NCI-H2081 treated with DMSO at 0.1 percent for 48 hours (cell line): ENCODE results near the gene KIAA1671.
"Not testable (repeated sequence)": the region's sequence is repeated elsewhere in the genome, so short reads cannot be mapped to it uniquely, and the experiment has no call there.

Source experiments
- DNase-seq: peaks from one replicate; lab custom pipeline; 2025; lab: John Stamatoyannopoulos, UW

The KIAA1671 gene

GRCh38 chr22:24951942-24952836 lies at the start of gene KIAA1671:
Gene KIAA1671, plus strand, starts transcription at chr22:24952716. Its CDS starts 75,284 bp downstream, at chr22:25028000.
- DNase-seq: no peak

DNA sequence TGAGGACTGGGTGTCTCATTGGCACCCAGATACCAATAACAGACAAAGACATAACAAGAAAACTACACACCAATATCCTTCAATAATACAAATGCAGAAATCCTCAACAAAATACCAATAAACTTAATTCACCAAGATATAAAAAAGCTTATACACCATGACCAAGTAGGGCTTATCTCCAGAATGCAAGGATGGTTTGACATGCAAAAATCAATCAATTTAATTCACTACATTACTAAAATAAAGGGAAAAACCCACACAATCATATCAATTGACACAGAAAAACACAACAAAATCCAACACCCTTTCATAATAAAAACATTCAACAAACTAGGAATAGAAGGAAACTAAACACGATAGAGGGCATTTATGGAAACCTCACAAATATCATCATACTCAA lies 46.6 kb upstream of the KIAA1671 start:
- no peak for DNase-seq

DNA sequence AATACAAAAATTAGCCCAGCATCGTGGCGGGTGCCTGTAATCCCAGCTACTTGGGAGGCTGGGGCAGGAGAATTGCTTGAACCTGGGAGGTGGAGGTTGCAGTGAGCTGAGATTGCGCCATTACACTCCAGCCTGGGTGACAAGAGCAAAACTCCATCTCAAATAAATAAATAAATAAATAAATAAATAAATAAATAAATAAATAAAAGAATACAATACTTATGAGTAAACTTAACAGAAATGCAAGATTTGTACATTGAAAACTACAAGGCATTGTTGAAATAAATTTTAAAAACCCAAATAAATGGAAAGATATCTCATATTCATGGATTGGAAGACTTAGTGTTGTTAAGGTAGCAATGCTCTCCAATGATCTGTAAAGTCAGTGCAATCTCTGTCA lies 45.4 kb upstream of the KIAA1671 start:
- not testable (repeated sequence) for DNase-seq

DNA sequence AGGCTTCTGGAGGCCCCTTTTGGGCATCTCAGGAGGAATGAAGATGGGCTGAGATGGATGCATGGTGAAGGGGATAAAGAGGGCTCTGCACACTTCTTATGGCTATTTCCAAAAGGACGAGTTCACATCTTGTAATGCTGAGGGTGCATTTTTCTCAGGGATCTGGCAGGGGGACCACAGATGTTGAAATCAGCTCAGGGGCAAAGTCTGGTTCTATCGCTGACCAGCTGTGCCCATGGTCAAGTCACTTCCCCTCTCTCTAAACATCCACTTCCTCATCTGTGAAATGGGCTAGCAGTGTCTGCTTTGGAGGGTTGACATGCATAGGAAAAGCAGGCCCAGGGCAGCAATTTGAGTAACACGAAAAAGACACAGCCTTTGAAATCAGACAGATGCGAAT lies 32.5 kb upstream of the KIAA1671 start:
- DNase-seq: no peak

GRCh38 chr22:24925586-24926427 lies 26.7 kb upstream of the KIAA1671 start:
- DNase-seq: no peak

DNA sequence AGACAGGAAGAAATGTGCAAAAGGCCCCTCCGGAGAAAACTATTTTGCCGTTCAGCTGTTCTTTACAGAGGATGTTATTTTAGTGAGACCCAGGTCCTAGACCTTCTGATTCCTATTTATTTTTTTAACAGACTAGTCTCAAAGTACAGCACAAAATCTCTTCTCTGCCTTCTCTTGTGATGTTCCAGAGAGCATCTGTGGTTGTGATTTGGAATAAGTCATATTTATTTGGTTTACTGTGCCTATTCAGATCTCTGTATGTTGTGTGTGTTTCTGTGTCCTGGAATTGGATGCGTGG lies 26.1 kb upstream of the KIAA1671 start:
- no peak for DNase-seq

DNA sequence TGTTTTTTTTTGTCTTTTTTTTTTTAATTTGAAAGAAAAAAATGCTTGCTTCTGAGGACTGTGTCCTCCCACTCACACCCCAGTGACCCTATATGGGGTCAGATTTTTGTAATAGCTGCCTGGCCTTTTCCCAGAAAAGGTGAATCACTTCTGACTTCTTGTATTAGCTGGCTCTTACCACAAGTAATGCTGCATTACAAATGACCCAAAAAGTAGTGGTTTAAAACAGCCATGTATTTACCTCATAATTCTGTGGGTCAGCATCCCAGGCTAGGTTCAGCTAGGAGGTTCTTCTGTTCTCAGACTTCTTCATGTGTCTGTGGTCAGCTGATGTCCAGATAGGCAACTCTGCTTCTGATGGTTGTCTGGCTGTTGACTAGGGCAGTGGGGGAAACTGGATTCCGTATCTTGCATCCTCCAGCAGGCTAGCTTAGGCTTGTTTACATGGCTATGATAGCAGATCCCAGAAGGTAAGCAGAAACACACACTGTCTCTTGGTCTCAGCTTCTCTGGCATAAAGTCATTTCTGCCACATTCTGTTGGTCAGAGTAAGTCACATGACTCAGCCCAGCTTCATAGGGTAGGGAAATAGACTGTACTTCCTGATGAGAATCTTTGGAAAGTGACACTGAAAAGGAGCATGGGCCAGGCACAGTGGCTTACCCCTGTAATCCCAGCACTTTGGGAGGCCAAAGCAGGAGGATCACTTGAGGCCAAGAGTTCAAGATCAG lies 25.5 kb upstream of the KIAA1671 start:
- DNase-seq: no peak

DNA sequence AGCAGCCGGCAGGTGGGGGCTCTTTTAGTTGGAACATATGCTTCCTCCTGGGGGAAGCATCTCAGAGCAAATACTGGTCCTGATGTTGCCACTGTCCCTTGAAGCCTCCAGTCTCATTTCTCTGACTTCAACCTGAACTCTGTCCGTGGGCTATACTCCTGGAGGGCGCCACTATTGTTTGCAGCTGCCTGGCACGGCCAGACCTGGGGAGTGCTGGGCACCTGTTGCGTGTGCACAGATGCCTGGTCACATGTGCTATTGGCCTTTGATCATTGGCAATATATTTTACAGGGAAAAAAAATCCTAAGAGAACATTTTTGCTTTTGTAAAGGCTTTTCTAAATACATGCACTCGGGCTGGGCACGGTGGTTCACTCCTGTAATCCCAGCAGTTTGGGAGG lies 24.2 kb upstream of the KIAA1671 start:
- DNase-seq: no peak

DNA sequence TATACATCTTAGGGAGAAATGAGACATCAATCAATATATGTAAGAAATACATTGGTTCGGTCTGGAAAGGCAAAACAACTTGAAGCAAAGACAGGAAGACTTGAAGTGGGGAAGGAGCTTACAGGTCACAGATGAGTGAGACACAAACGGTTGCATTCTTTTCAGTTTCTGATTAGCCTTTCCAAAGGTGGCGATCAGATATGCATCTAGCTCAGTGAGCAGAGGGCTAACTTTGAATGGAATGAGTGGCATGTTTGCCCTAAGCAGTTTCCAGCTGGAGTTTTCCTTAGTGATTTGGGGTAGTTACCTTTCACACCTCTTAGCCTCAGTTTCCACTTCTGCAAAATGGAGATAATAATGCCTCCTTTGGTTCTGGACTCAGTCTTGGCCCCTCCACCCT lies 21.8 kb upstream of the KIAA1671 start:
- DNase-seq: no peak

DNA sequence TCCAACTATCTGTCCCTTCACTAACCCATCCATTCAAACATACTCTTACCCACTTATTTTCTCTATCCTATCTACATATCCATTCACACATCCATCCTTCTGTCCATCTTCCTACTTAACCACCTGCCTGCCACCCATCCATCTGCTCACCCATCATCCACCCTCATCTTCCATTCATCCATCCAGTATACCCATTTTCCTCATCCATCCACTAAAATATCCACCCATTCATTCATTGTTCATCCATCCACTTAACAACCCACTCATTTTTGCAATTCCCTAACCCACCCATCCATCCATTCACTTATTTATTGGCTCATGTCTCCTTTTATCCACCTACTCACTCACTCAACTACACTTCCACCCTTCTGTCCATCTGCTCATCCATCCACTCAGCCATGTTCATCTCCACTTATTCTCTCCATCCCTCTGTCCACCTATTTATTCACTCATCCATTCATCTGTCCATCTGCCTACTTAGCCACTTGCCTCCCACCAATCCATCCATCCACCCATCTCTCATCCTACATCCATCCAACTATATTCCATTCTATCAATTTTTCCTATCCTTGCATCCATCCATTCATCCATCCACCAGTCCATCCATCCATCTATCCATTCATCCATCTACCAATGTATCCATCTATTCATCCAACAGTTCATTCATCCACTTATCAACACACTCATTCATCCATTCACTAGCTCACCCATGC lies 16.6 kb upstream of the KIAA1671 start:
- no peak for DNase-seq

DNA sequence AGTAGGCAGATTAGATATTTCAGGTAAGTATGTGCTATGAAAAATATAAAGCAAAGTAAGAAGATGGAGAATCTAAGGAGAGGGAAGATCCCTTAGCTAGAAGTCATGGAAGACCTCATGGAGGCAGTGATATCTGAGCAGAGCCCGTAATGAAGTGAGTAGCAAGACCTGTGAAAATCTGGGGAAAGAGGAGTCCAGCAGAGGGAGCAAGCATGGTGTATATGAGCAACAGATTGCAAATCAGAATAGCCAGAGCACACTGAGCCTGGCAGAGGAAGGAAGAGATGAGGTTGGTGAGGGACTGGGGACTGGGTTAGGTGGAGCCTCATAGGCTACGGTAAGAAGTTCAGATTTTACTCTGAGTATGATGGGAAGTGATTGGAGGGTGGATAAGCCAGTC lies 15.4 kb upstream of the KIAA1671 start:
- no peak for DNase-seq

DNA sequence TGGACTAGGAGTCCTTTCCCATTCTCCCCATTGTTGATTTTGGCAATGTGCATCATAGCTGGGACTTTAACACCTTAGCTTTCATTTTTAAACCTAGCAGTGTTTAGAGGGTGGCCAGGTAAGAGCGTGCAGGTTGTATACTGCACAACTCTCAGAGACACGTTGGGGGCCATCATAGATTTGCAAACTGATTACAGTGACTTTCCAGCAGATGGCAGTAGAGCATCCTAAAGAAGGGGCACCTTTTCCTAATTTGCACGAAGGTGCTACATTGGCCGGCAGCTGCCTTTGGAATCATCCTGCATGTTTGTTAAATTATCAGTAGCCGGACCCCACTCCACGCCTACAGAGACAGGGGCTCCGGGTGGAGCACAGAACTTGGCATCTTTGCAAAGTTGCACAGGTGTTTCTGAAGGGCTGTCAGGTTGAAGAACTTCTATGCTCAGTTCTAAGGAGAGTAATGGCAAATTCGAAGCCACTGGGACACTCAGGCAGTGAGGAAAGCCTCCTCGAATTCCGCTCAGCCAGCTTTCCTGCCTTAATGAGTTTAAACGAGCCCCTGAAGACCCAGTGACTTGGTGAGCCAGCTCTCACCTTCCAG lies 13.7 kb upstream of the KIAA1671 start:
- no peak for DNase-seq

- DNase-seq: no peak
Measured at GRCh38 chr22:24942301-24942700, 10.2 kb upstream of the KIAA1671 start.

DNA sequence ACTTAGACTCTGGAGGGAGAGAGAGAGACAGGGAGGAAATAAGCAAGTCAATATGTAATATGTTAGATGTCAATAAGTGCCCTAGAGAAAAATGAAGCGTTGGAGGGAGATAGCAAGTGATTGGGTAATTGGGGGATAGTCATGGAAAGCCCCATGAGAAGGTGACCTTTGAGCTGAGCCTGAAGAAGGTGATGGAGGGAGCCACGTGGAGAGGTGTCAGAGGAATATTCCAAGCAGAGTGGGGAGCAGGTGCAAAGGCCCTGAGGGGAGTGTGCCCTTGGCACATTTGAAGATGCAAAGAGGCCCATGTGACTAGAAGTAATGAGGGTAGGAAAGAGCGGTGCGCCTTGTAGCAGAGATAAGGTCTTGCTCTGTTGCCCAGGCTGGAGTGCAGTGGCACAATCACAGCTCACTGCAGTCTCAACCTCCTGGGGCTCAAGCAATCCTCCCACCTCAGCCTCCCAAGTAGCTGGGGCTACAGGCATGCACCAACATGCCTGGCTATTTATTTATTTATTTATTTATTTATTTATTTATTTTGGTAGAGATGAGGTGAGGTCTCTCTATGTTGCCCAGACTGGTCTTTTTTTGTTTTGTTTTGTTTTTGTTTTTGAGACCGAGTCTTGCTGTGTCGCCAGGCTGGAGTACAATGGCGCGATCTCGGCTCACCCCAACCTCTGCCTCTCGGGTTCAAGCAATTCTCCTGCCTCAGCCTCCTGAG lies 8.1 kb upstream of the KIAA1671 start:
- no peak for DNase-seq

DNA sequence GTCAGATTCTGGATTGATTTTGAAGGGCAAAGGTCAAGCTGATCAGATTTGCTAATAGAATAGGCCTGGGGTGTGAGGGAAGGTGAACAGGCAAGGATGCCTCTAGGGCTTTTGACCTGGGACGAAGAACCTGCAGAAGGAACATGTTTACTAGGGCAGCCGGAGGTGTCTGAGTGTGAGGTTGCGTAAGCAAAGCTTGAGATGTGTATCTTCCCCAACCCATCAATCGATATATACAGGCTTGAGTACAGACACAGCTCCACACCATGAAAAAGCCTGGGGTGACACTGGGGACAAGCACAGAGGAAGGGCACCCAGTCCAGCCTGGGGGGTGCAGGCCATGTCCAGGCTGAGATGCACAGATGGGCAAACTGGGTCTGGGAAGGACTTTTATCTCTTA lies 7.1 kb upstream of the KIAA1671 start:
- DNase-seq: no peak

- DNase-seq: no peak
Measured at GRCh38 chr22:24947383-24947782, 5.1 kb upstream of the KIAA1671 start.

- DNase-seq: no peak
Measured at GRCh38 chr22:24947881-24948280, 4.6 kb upstream of the KIAA1671 start.

- no peak for DNase-seq
Measured at GRCh38 chr22:24948356-24949202, 3.9 kb upstream of the KIAA1671 start.

GRCh38 chr22:24950272-24950902 lies 2.1 kb upstream of the KIAA1671 start:
- DNase-seq: no peak
